HG03064 (cell line): Measurements from ENCODE around the gene MIER1.

ENCODE experiments used
- ATAC-seq: cut with Tn5 transposase; IDR thresholded peaks from one replicate; pipeline ENCODE4 v1.9.1; 2021; ENCODE audit warnings: low read depth; ENCODE audit not compliant: unreplicated experiment

Gene MIER1

DNA sequence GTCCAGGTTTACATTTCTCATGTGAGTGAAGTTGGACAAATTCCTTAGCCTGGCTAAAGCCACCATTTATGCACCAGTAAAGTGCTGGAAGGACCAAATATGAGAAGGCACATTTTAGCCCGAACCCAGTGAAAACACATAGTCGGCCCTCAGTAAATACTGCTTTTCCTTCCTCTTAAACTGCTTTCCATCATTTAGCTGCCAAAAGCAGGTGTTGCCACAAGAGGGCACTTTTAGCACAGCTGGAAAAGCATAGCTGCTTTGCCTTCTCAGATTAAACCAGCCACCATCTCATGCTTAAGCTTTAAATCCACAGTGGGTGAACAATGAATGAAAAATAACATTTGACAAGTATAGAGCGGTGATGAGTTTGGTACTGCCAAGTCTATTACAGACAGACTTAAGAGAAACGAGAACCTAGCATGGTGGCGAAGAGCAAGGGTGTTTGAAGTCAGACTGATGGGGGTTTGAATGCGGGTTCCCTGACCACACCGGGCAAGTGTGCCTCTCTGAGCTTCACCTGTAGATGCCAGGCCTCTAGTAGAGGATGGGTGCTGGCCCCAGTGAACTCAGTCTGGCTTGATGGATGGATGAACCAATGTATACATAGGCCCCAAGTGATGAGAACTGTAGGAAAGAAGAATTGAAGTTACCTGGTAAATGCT is 71.4 kb downstream of the MIER1 start:
- no peak for ATAC-seq

DNA sequence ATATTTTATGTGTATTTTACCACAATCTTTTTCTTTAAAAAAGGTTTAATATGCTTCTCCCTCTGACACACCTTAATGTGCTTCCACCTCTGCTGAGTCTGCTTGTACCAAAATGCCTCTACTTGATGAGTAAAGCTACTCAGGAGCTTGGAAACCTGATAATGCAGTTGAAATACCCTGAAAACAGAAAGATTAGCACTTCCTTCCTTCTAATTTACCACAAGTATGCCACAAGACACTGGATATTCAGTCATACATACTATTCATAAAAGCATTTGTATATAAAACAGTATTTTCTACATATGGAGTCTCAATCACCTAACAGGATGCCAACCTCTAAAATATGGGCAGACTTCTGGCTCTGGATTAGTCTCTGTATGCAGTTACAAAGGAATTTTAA is 74.2 kb downstream of the MIER1 start:
- no peak for ATAC-seq

DNA sequence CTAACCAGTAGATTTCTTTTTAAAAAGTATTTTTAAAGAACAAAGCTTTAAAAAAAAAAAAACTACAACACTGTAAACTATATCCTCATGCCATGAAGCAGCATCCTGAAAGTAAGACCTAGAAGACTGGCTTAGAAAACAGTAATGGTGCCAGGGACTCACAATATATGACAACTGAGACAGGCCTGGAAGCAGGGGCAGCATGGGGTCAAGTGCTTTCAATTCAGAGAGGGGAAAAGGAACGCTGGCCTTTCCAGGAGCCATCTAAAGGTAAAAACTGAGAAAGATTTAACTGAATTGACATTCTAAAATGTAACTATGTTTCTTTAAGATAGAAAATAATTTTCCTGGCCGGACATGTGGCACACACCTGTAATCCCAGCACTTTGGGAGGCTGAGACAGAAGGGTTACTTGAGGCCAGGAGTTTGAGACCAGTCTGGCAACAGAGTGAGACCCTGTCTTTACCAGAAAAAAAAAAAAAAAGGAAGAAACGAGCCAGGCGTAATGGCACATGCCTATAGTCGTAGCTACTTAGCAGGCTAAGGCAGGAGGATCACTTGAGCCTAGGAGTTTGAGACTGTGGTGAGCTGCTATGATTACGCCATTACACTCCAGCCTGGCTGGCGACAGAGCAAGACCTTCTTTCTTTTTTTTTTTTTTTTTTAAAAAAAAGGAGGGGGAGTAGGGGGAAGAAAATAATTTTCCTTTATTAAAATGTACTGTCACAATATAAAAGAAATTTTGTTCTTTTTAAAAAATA is 75.0 kb downstream of the MIER1 start:
- ATAC-seq, result no peak

DNA sequence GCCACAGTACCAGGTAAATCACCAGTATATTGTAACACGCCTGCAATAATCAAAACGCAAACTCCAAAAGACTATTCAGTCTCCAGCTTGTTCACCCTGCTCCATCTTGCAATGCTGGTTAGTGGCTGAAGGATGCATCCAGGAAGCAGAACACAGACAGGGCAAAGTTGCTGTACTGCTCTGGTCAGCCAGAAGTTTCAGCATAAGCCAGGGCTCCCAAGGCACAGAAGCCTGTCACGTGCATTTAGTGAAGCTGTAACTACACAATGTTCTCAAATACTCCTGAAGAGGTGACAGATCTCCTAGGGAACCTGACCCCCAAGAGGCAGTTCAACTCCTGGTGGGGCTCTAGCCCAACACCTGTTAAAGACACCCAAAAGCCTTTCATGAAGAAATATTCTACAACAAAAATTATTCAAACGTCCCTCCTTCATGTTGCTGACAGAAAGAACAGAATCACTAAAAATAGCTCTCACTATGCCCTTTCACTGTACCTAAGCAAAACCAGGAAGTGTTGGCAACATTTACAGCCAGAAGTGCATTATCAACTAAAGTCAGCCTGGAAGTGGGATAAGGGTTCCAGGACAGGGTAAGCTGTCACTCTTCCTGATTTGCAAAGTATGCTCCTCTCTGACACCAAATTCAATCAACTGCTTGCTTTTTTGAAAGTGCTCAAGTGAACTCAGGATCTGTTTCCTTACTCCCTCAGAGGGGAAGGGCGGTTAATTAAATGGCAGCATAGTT is 77.1 kb downstream of the MIER1 start:
- ATAC-seq, result no peak

DNA sequence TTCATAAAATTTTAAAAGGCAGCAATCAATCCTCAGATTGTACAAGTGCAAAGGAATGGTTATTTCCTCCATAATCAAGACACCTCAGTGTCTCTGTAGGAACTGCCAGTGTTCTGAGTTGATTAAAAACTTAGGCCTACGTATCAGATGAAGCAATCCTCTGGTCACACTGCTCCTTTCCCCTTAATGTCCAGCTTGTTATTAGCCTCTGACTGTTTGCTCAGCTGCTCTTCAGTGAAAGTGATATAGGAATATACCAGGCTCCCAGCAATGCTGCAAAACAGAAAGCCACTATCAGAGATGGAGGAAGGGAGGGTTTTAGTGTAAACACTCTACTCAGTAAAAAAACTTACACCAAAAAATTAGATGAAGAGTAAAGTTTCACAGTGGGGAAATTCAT is 79.4 kb downstream of the MIER1 start:
- no peak for ATAC-seq

DNA sequence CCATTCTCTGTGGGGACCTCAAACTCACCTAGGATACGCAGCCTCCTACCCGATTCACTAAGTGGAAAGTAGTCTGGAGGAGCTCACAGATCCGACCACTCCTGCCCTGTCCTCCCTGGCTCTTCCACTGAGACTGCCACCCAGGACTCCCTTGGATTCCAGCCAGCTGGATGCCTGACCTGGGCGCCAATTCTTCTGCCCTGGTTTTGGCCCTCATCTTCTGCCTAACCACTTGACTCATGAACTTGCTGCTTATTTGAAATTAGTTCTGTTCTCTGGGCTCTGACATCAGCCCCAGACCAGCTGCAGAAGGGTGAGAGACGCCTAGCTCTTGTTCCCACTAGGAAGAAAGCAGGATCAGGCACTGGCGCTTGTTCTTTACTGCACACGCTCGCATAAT is 80.3 kb downstream of the MIER1 start:
- ATAC-seq, result no peak

DNA sequence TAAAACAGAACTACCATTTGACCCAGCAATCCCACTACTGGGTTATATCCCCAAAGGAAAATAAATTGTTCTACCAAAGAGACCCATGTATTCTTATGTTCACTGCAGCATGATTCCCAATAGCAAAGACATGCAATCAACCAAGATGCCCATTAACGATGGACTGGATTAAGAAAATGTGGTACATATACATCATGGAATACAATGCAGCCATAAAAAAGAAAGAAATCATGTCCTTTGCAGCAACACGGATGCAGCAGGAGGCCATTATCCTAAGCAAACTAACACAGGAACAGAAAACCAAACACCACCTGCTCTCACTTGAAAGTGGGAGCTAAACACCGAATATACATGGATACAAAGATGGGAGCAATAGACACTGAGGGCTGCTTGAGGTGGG is 85.0 kb downstream of the MIER1 start:
- ATAC-seq, result no peak

DNA sequence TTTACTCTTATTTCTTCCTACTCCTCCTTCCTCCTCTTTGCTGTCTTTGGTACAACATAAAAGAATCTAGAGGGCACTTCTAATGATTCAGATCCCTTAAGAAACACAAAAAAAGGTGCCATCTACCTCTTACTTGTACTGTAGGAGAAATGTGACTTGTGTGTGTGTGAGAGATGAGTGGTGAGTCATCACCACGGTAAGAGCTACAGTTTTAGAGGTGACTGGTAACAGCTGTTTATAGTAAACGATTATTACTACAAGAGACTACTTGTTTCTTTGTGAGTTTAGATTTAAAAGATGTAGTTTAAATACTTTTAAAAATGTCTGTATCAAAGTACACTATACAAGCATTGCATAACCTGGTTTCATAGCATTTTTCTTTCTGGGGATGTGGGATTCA is 88.8 kb downstream of the MIER1 start:
- ATAC-seq, result no peak

DNA sequence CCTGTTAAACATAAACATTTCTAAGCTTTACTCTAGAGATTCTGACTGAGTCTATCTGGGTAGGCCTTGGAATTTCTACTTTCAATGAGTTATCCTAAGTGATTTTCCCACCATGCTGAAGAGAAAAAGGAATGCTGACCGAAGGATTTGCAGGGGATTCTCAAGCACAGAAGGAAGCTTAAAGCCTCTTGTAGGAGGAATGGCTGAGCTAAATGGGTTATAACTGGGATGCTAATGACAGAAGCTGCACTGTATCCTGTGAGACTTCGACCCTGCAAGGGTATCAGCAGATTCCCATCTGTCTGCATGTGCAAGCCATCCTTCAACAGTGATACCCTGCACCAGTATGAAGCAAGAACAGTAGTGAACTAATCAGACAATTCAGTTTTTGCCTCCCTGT is 93.8 kb downstream of the MIER1 start:
- ATAC-seq, result no peak

DNA sequence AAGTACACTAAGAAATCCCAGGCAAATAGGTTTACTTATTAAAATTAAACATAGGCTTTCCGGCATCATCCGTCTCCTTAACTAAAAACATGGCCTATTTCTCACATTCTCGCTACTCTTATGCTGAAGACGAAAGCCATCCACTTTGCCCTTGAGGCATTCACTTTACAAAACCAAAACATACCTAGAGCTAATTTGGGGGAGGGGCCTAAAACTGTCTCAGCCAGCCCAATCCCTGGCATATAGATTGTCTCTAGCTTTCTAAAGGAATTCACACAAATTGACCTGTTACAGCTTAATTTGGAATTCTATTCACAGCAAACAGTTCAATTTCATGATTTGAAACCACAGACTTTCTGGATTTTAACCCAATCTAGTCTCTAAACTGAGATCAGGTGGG is 94.3 kb downstream of the MIER1 start:
- ATAC-seq, result no peak

DNA sequence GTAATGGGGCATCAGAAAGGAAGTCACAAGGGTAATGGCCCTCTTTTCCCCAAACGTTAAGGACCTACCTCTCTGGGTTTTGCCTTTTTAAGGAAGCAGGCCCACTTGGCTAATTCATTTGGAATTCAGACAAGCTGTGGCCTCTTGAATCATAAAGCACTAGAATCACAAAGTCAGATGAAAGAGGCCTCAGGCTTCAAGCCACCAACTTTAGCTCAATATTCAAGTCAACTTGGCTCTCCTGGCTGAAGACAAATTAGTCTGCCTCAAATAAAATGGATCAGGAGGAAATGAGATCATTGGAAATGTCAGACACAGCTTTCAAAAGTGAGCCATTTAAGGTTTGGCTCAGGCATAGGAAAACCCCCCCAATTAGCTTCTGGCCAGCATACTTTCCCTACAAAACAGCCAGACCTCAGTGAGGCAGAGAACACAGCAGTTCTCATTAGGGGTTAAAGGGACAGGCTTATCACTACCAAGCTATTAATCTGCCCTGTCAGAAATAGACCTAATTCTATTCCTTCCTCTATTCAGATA is 94.9 kb downstream of the MIER1 start:
- no peak for ATAC-seq

DNA sequence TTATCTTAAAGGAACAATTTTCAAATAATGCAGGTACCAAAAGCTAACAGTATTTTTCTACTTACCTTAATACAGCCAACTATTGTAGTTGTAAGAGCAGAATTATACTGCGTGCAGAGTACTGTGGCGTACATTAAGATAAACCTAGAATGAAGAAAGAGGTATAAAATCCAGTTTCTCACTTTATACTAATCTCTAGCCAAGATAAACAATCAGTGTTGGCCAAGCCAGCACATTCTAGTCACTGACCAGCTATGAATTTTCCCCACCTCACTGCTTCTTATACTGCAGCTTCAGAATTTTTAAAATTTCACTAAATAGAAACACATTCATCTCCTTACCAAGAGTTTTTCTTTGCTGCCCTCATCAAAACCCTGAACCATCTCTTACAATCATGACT is 95.5 kb downstream of the MIER1 start:
- ATAC-seq, result no peak

DNA sequence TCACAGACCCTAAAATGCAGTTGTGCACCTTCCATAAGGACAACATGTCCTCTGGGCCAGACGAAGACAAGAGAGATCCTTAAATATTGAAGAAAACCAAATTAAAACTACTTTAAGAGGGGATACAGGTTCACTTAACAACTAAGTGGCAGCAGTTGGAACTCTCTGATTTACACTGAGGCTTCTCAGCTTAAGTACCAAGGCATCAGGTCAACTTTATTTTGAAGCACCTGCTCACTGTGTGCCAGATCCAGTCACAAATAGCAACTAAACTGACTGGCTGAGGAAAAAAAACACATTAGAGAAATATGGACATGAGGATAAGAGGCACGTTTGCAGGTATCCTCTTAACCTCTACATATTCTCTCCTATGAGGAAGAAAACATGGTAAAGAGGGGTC is 96.0 kb downstream of the MIER1 start:
- ATAC-seq, result no peak

DNA sequence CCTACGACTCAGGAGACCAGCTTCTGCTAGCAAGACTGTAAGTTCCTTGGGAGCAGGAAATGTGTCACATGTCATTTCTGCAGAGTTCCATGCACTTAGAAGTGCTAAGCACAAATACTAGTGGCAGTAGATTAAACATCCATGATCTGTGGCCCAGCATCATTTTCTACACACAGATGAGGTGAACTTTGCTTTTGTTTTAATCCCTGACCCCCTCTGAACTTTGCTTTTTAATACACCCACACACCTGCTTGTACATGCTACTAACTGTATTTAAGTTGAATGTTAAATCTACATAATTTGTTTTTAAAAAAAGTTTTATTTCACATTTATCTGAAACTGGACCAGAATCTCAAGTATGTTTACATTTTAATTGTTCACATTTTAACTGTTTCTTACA is 104.7 kb downstream of the MIER1 start:
- no peak for ATAC-seq

DNA sequence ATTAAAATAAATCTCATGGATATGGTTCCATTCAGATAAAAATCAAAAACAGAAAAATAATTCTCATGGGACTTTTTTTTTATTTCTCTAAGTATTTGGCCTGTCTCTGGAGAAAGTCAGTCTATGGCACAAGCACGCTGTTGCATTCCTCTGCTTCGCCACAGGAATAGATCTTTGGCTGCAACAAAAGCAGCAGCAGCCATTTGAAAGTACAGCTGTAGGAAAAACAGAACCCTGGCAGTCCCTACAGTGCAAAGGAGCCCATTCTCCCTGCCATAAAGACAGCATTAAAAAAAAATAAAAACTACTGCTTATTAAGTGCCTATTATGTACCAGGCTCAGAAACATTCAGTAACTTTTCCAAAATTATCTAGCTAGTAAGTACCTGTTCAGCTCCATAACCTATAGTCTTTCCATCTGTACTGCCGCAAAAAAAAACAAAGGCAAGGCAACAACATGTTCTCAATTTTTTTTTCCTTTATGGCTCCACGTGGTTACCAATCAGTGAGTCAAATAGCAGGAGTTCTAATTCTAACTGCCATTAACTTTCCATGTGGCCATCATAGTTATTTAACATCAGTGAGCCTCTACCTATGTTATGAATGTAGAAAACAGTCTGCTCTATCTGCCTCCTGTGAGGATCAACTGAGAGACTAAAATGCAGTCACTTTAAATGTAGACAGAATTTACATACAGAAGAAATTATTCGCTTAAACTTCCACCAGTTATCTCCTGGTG is 106.5 kb downstream of the MIER1 start:
- no peak for ATAC-seq

DNA sequence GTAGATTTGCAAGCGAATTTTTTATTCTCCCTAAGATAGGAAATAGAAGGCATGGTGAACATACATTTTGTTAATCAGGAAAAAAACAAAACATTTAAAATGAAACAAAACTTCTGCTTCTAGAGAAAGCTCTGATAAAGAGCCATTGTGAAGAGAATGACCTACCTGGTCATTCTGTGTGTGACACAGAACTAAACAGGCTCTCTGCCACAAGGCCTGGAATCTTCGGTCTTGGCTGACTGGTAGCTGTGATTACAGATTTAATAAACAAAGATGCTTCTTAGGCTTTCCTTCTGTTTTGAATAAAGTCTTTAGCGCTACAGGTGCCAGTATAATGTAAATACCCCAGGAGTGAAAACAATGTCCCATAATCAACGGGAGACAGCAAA is 107.1 kb downstream of the MIER1 start:
- no peak for ATAC-seq
